ENCODE data around the gene CYSLTR2.

The CYSLTR2 gene

GRCh38 chr13:48653472-48653939, at the start of gene CYSLTR2:
Gene CYSLTR2 (plus strand): TSS chr13:48653929. CDS start chr13:48706818, 52,889 bp downstream.
- DNase-seq, result no peak

GRCh38 chr13:48615049-48615448, 38.7 kb upstream of the CYSLTR2 start:
- DNase-seq, result no peak

GRCh38 chr13:48618937-48619336, 34.8 kb upstream of the CYSLTR2 start:
- DNase-seq, result no peak

- DNase-seq, result no peak
These were observed 32.7 kb upstream of the CYSLTR2 start for GRCh38 chr13:48621056-48621455.

GRCh38 chr13:48624016-48624415, 29.7 kb upstream of the CYSLTR2 start:
- DNase-seq, result no peak

- DNase-seq, result no peak
These were observed 28.9 kb upstream of the CYSLTR2 start for GRCh38 chr13:48624858-48625257.

- no peak for DNase-seq
These were observed 28.2 kb upstream of the CYSLTR2 start for GRCh38 chr13:48625413-48626076.

- DNase-seq, result no peak
These were observed 27.7 kb upstream of the CYSLTR2 start for GRCh38 chr13:48626077-48626449.

GRCh38 chr13:48626726-48627451, 26.8 kb upstream of the CYSLTR2 start:
- no peak for DNase-seq

GRCh38 chr13:48629277-48629676, 24.5 kb upstream of the CYSLTR2 start:
- no peak for DNase-seq

GRCh38 chr13:48630291-48630690, 23.4 kb upstream of the CYSLTR2 start:
- DNase-seq, result no peak

- no peak for DNase-seq
These were observed 23.0 kb upstream of the CYSLTR2 start for GRCh38 chr13:48630773-48631172.

GRCh38 chr13:48631441-48631840, 22.3 kb upstream of the CYSLTR2 start:
- DNase-seq, result no peak

GRCh38 chr13:48633700-48634099, 20.0 kb upstream of the CYSLTR2 start:
- no peak for DNase-seq

- no peak for DNase-seq
These were observed 19.1 kb upstream of the CYSLTR2 start for GRCh38 chr13:48634636-48635035.

- no peak for DNase-seq
These were observed 18.3 kb upstream of the CYSLTR2 start for GRCh38 chr13:48635478-48635877.

- DNase-seq, result no peak
These were observed 17.2 kb upstream of the CYSLTR2 start for GRCh38 chr13:48636550-48636949.

- DNase-seq, result no peak
These were observed 16.1 kb upstream of the CYSLTR2 start for GRCh38 chr13:48637601-48638000.

- no peak for DNase-seq
These were observed 13.0 kb upstream of the CYSLTR2 start for GRCh38 chr13:48640767-48641166.

- no peak for DNase-seq
These were observed 12.3 kb upstream of the CYSLTR2 start for GRCh38 chr13:48641404-48641803.

GRCh38 chr13:48642061-48642460, 11.7 kb upstream of the CYSLTR2 start:
- DNase-seq, result no peak

GRCh38 chr13:48643159-48643558, 10.6 kb upstream of the CYSLTR2 start:
- no peak for DNase-seq

- DNase-seq, result no peak
These were observed 9.6 kb upstream of the CYSLTR2 start for GRCh38 chr13:48644141-48644540.

- no peak for DNase-seq
These were observed 8.8 kb upstream of the CYSLTR2 start for GRCh38 chr13:48644951-48645350.

GRCh38 chr13:48645845-48646244, 7.9 kb upstream of the CYSLTR2 start:
- no peak for DNase-seq

Data from NCI-H1694 (cell line).